HUES48 (cell line): Measurements from ENCODE around the gene POGLUT2.

Experiments
- H3K27ac ChIP-seq: one replicate; pipeline ENCODE4 v1.7.0; 2013; ENCODE audit warnings: low read depth, low read length, inconsistent platforms
- H3K27me3 ChIP-seq: 2 replicates; pipeline ENCODE4 v1.6.1; 2013; ENCODE audit warnings: mild to moderate bottlenecking, low read length; ENCODE audit not compliant: control insufficient read depth, insufficient read depth
- H3K36me3 ChIP-seq: 2 replicates; pipeline ENCODE4 v1.6.1; 2013; ENCODE audit warnings: low read length; ENCODE audit not compliant: control insufficient read depth, insufficient read depth
- H3K4me1 ChIP-seq: 2 replicates; pipeline ENCODE4 v1.6.1; 2013; ENCODE audit warnings: mild to moderate bottlenecking, low read length; ENCODE audit not compliant: control insufficient read depth, insufficient read depth
- H3K4me3 ChIP-seq: 2 replicates; pipeline ENCODE4 v1.5.1; 2013; ENCODE audit warnings: mild to moderate bottlenecking, low read depth, low read length
- H3K9ac ChIP-seq: 2 replicates; pipeline ENCODE4 v1.6.1; 2013; ENCODE audit warnings: mild to moderate bottlenecking, low read depth, low read length, moderate library complexity
- H3K9me3 ChIP-seq: 2 replicates; pipeline ENCODE4 v1.6.1; 2013; ENCODE audit warnings: low read length; ENCODE audit not compliant: control insufficient read depth, insufficient read depth

Gene POGLUT2

GRCh38 chr13:102761071-102761470 is 37.7 kb downstream of the POGLUT2 start:
- no peak overlapping the region for H3K4me3 ChIP-seq
- H3K9ac ChIP-seq = no peak overlapping the region
- H3K9me3 ChIP-seq = no peaks in the 10 kb centered on the region
- H3K4me1 ChIP-seq = no peaks in the 10 kb centered on the region
- H3K36me3 ChIP-seq = 0 out of 2 replicates have a peak, but pooled peaks cover 3% of the 10 kb centered on the region
- H3K27ac ChIP-seq = no peak overlapping the region
- no peaks in the 10 kb centered on the region for H3K27me3 ChIP-seq

- H3K4me1 ChIP-seq = no peaks in the 10 kb centered on the region
- no peak overlapping the region for H3K27ac ChIP-seq
- H3K36me3 ChIP-seq = no peaks in the 10 kb centered on the region
- no peaks in the 10 kb centered on the region for H3K27me3 ChIP-seq
- H3K4me3 ChIP-seq = no peak overlapping the region
- no peaks in the 10 kb centered on the region for H3K9me3 ChIP-seq
- no peak overlapping the region for H3K9ac ChIP-seq
Measured at GRCh38 chr13:102758842-102759241, 39.9 kb downstream of the POGLUT2 start.

DNA sequence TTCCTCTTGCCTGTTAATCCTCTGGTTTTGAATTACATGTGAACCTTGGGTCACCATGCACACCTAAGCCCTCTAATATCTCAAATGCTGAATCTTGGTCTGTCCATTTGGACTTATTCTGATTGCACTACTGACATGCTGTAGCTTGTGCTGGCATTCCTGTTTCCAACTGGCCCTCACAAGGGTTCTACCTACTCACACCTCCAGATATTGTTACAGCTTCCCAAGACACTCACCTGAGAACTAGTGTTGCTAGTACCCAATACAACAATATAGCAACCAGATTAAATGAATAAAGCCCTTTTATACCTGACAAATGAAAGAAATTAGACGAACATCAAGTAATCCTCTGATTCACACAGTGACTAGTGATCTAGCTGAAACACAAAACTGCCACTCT is 41.8 kb downstream of the POGLUT2 start:
- H3K36me3 ChIP-seq = no peaks in the 10 kb centered on the region
- H3K9me3 ChIP-seq = no peaks in the 10 kb centered on the region
- no peak overlapping the region for H3K9ac ChIP-seq
- H3K27me3 ChIP-seq = no peaks in the 10 kb centered on the region
- no peak overlapping the region for H3K4me3 ChIP-seq
- H3K27ac ChIP-seq = no peak overlapping the region
- H3K4me1 ChIP-seq = no peaks in the 10 kb centered on the region

DNA sequence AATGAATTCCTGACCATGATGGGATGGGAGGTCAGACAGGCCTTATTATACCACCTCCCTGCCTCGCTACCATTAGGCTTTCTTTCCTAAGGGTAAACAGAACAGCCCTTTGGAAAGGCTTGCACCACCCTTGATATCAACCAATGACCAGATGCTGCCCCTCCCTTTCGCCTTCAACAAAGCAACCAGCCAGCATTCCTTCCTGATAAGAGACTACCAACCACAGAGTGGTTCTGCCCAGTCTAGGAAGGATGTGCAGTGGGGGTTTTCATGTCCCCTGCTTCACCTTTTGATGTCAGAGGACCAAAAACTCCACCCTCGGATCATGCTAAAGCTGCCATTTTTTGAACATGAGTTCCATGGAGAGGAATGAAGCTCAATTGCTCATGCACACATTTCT is 46.9 kb downstream of the POGLUT2 start:
- Histone ChIP-seq H3K4me3 (no peak overlapping the region), H3K4me1 (no peaks in the 10 kb centered on the region), H3K9ac (no peak overlapping the region), H3K9me3 (no peaks in the 10 kb centered on the region), H3K27ac (no peak overlapping the region), H3K27me3 (no peaks in the 10 kb centered on the region), H3K36me3 (no peaks in the 10 kb centered on the region)

DNA sequence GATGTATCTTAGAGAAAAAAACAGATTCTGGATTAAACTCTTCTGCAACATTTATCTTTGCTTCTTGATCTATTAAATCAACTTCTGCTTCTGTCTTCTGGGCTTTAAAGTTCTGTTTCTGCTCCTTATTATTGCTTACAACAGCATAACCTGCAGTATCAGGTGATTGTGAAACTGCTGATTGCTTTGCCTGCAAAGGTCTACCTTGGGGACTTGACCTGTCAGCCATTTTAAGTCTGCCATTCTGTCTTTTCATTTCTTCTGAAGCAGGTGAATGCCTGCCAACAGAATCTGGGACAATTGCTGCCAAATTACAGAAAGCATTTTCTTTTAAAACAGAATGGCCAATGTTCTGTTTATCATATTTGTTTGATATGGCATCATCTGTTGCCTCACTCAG is 56.3 kb downstream of the POGLUT2 start:
- Histone ChIP-seq H3K4me1 (no peaks in the 10 kb centered on the region), H3K27ac (no peak overlapping the region), H3K36me3 (no peaks in the 10 kb centered on the region), H3K4me3 (no peak overlapping the region), H3K9ac (no peak overlapping the region), H3K27me3 (no peaks in the 10 kb centered on the region), H3K9me3 (0 out of 2 replicates have a peak, but pooled peaks cover 3% of the 10 kb centered on the region)

- H3K27me3 ChIP-seq = no peaks in the 10 kb centered on the region
- no peak overlapping the region for H3K4me3 ChIP-seq
- no peak overlapping the region for H3K27ac ChIP-seq
- H3K36me3 ChIP-seq = no peaks in the 10 kb centered on the region
- H3K9me3 ChIP-seq = 0 out of 2 replicates have a peak, but pooled peaks cover 3% of the 10 kb centered on the region
- H3K4me1 ChIP-seq = no peaks in the 10 kb centered on the region
- H3K9ac ChIP-seq = no peak overlapping the region
Measured at GRCh38 chr13:102742101-102742500, 56.7 kb downstream of the POGLUT2 start.
